Small intestine (tissue), 7 donors: ENCODE measurements around the gene ACTRT3. TPM values are rescaled to one million over a fixed set of nuclear protein-coding genes. Genes with fewer than 3 reads are reported as not detected.
A peak's percentile ranks its signal among the peaks of the same experiment; 100 is the strongest.
"Not testable (repeated sequence)": the region's sequence is repeated elsewhere in the genome, so short reads cannot be mapped to it uniquely, and the experiment has no call there.

Experiments used
- DNase-seq, 2 donors: peaks; one replicate each; pipeline versions ENCODE4 v3.0.0 to v3.0.0-alpha.2; 2013
- FAIRE-seq: peaks from 2 replicates; lab custom pipeline; 2012; peaks lifted over from hg19 to GRCh38; lab: Jason Lieb, UNC
- H3K27ac ChIP-seq, 3 donors: one replicate each; pipeline ENCODE4 v1.5.1; 2013; ENCODE audit warnings: low read length in 2 of 3, mild to moderate bottlenecking in 2 of 3, control low read depth in 1 of 3, inconsistent platforms in 1 of 3, low read depth in 1 of 3, moderate library complexity in 1 of 3
- H3K27me3 ChIP-seq, 3 donors: one replicate each; pipeline ENCODE4 v1.6.1; 2013; ENCODE audit warnings: low read length in 3 of 3, inconsistent platforms in 1 of 3; ENCODE audit not compliant: control insufficient read depth in 3 of 3, insufficient read depth in 3 of 3
- H3K36me3 ChIP-seq, 3 donors: one replicate each; pipeline ENCODE4 v1.6.1; 2013; ENCODE audit warnings: low read length in 3 of 3, inconsistent platforms in 1 of 3, low read depth in 1 of 3, mild to moderate bottlenecking in 1 of 3, moderate library complexity in 1 of 3; ENCODE audit not compliant: control insufficient read depth in 3 of 3, insufficient read depth in 2 of 3
- H3K4me1 ChIP-seq, 3 donors: one replicate each; pipeline ENCODE4 v1.6.1; 2013; ENCODE audit warnings: low read length in 2 of 3, inconsistent platforms in 1 of 3, low read depth in 1 of 3, mild to moderate bottlenecking in 1 of 3, moderate library complexity in 1 of 3; ENCODE audit not compliant: control insufficient read depth in 3 of 3, insufficient read depth in 2 of 3
- H3K4me3 ChIP-seq, 3 donors: one replicate each; pipeline ENCODE4 v1.5.1; 2013; ENCODE audit warnings: low read length in 3 of 3, control low read depth in 1 of 3, inconsistent platforms in 1 of 3, low read depth in 1 of 3, mild to moderate bottlenecking in 1 of 3, moderate library complexity in 1 of 3
- H3K9me3 ChIP-seq, 2 donors: one replicate each; pipeline ENCODE4 v1.6.1; 2013; ENCODE audit warnings: low read depth in 1 of 2, low read length in 1 of 2; ENCODE audit not compliant: control insufficient read depth in 2 of 2, insufficient read depth in 1 of 2
- WGBS, 3 donors: extraction: QIAGEN DNeasy Blood & Tissue Kit; methylation state at CpG; one replicate each; pipeline ENCODE4 v1.1.7; 2013; 5-methylcytosine and 5-hydroxymethylcytosine counted together
- polyA plus RNA-seq, 4 donors: library from polyadenylated mRNA; stranded (reverse) in 3 of 4; unstranded in 1 of 4; fragments of 200-250 nt in 3 of 4; fragments of 120-200 nt in 1 of 4; gene quantifications; one replicate each; pipeline versions ENCODE4 v1.2.1 to v1.2.3, GENCODE V29; 2013
- donor health status: healthy with polysubstance abuse.
- donor health status: control.
- donor health status: control.
- donor health status: Bipolar disorder and iron deficiency.
- donor health status: healthy.

The ACTRT3 gene
- polyA plus RNA-seq, 4 donors = 1.3 to 13.6 (median 1.7) TPM

DNA sequence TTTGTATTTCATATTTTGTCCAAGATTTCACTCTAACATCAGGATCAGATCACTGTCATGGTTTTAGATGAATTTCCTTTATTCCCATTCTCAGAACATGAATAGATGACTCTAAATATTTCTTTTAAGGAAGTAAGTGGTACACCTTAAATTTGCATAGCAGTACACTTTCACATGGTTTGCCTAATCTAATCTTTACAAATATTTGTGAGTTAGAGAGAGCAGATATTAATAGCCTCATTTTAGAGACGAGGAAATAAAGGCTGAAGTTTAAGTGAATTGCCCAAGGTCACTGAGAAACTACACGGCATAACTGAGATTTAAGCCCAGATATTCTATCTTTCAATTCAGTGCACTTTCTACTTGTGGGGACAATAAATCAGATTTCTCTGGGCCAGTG, 18.7 kb downstream of the ACTRT3 start:
- WGBS, 3 donors = 9 to 49% (median 20%) methylated on average over 2 of the region's 2 CpGs
- no peak for FAIRE-seq
- DNase-seq = no peak
- Histone ChIP-seq H3K4me1 (no peaks in the 10 kb centered on the region), H3K9me3 (no peaks in the 10 kb centered on the region), H3K27me3 (no peaks in the 10 kb centered on the region), H3K4me3 (no peak overlapping the region), H3K36me3 (no peaks in the 10 kb centered on the region), H3K27ac (no peak overlapping the region)

GRCh38 chr3:169748670-169749069, 20.7 kb downstream of the ACTRT3 start:
- FAIRE-seq (no peak), DNase-seq (no peak)
- H3K4me1 ChIP-seq = no peaks in the 10 kb centered on the region
- H3K27ac ChIP-seq = no peak overlapping the region
- H3K27me3 ChIP-seq = no peaks in the 10 kb centered on the region
- no peak overlapping the region for H3K4me3 ChIP-seq
- H3K9me3 ChIP-seq = no peaks in the 10 kb centered on the region
- 37 to 58% (median 44%) methylated on average over 3 of the region's 3 CpGs for WGBS, 3 donors
- no peaks in the 10 kb centered on the region for H3K36me3 ChIP-seq

- no peaks in the 10 kb centered on the region for H3K4me1 ChIP-seq
- FAIRE-seq (no peak), DNase-seq (no peak)
- no peaks in the 10 kb centered on the region for H3K9me3 ChIP-seq
- H3K36me3 ChIP-seq = no peaks in the 10 kb centered on the region
- WGBS, 3 donors = 54 to 68% (median 58%) methylated on average over 6 of the region's 6 CpGs
- no peaks in the 10 kb centered on the region for H3K27me3 ChIP-seq
- no peak overlapping the region for H3K4me3 ChIP-seq
- H3K27ac ChIP-seq = no peak overlapping the region
These were observed 22.4 kb downstream of the ACTRT3 start for GRCh38 chr3:169746924-169747323.

- Histone ChIP-seq H3K4me1 (no peaks in the 10 kb centered on the region), H3K27me3 (no peaks in the 10 kb centered on the region), H3K4me3 (no peak overlapping the region), H3K9me3 (no peaks in the 10 kb centered on the region), H3K36me3 (no peaks in the 10 kb centered on the region), H3K27ac (no peak overlapping the region)
- FAIRE-seq (peak; percentile 15), DNase-seq (no peak)
- 0 to 36% (median 2%) methylated on average over 1 of the region's 1 CpG for WGBS, 3 donors
These were observed 24.9 kb downstream of the ACTRT3 start for GRCh38 chr3:169744366-169745054.

- WGBS, 3 donors = 63 to 82% (median 77%) methylated on average over 2 of the region's 2 CpGs
- H3K9me3 ChIP-seq = no peaks in the 10 kb centered on the region
- FAIRE-seq (no peak), DNase-seq (no peak)
- no peaks in the 10 kb centered on the region for H3K27me3 ChIP-seq
- H3K27ac ChIP-seq = no peak overlapping the region
- no peaks in the 10 kb centered on the region for H3K4me1 ChIP-seq
- no peak overlapping the region for H3K4me3 ChIP-seq
- no peaks in the 10 kb centered on the region for H3K36me3 ChIP-seq
These were observed 30.3 kb downstream of the ACTRT3 start for GRCh38 chr3:169739067-169739466.

DNA sequence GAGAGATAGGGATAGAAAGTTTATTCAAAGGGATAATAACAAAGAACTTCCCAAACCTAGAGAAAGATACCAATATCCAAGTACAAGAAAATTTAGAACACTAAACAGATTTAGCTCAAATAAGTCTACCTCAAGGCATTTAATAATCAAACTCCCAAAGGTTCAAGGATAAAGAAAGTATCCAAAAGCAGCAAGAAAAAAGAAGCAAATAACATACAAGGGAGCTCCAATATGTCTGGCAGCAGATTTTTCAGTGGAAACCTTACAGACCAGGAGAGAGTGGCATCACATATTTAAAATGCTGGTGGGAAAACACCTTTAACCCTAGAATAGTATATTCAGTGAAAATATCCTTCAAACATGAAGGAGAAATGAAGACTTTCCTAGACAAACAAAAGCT, 37.5 kb downstream of the ACTRT3 start:
- not testable (repeated sequence) for H3K4me3 ChIP-seq, H3K9me3 ChIP-seq, DNase-seq, FAIRE-seq, H3K4me1 ChIP-seq, H3K36me3 ChIP-seq, H3K27ac ChIP-seq, H3K27me3 ChIP-seq

GRCh38 chr3:169722724-169723123, 46.6 kb downstream of the ACTRT3 start:
- Histone ChIP-seq H3K27me3 (peaks cover 0 to 5% (median 0%) of the 10 kb centered on the region in 3 donors), H3K4me1 (no peaks in the 10 kb centered on the region), H3K4me3 (no peak overlapping the region), H3K9me3 (no peaks in the 10 kb centered on the region), H3K27ac (no peak overlapping the region), H3K36me3 (no peaks in the 10 kb centered on the region)
- FAIRE-seq (no peak), DNase-seq (no peak)

DNA sequence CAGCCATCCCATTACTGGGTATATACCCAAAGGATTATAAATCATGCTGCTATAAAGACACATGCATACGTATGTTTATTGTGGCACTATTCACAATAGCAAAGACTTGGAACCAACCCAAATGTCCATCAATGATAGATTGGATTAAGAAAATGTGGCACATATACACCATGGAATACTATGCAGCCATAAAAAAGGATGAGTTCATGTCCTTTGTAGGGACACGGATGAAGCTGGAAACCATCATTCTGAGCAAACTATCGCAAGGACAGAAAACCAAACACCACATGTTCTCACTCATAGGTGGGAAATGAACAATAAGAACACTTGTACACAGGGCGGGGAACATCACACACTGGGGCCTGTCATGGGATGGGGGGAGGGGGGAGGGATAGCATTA, 50.9 kb downstream of the ACTRT3 start:
- 87 to 94% (median 91%) methylated on average over 3 of the region's 4 CpGs for WGBS, 3 donors
- not testable (repeated sequence) for FAIRE-seq, H3K27me3 ChIP-seq, H3K9me3 ChIP-seq, DNase-seq, H3K4me1 ChIP-seq, H3K27ac ChIP-seq, H3K4me3 ChIP-seq, H3K36me3 ChIP-seq
